ENCODE results near the gene PPP1R16B.

PPP1R16B gene

DNA sequence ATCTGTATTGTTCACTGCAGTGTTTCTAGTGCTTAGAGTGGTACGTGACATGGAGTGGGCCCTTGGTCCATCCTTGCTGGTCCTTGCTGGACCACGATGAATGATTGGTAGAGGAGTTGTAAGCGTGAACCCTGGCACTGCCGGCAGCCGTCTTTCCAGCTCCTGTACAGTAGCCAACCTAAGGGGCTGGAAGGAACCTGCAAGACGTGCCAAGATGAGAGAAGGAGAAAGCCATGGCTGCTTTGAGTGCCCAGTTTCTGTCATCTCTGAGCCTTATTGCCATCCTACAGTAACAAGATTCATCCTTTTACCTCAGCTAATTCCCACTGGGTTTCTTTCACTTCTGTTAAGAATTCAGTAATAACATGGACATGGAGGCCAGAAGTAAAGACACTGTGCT lies 162.6 kb downstream of the PPP1R16B start:
- no peaks in the 10 kb centered on the region for H3K27me3 Mint-ChIP-seq

DNA sequence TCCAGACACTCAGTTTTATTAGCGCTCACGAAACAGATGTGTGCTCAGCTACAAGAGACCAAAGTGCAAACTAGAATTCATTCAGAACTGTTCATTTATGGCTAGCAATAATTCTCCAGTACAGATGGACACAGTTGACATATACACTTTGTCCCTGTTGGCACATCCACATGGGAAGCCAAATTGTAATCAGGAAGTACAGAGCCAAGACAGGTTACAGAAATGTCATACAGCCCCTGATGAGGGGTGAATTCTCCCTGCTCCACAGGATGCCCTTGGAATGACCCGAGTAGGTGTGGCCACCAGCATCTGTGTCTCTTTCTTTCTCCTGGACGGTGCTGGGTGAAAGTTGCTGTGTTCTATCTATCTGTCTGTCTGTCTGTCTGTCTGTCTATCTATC lies 164.2 kb downstream of the PPP1R16B start:
- no peaks in the 10 kb centered on the region for H3K4me1 Mint-ChIP-seq
- no peak overlapping the region for H3K27ac Mint-ChIP-seq (ENCODE audit: low read depth)
- H3K9me3 Mint-ChIP-seq: no peaks in the 10 kb centered on the region
- DNase-seq (ENCODE audit: low spot score in 2 of 2) (no peak), ATAC-seq (replicated peaks; ENCODE audit: extremely low read depth, poor library complexity, severe bottlenecking) (no peak)
- no peaks in the 10 kb centered on the region for H3K27me3 Mint-ChIP-seq
- peaks cover 17% of the 10 kb centered on the region for H3K36me3 Mint-ChIP-seq (ENCODE audit: insufficient read depth)
- no peak overlapping the region for H3K4me3 Mint-ChIP-seq

More for the DNA sequence above, 162.6 kb downstream of the PPP1R16B start:
- no peak for ATAC-seq (replicated peaks; ENCODE audit: extremely low read depth, poor library complexity, severe bottlenecking)
- Mint-ChIP-seq H3K4me3 (no peak overlapping the region), H3K9me3 (no peaks in the 10 kb centered on the region), H3K36me3 (ENCODE audit: insufficient read depth) (peaks cover 14% of the 10 kb centered on the region), H3K4me1 (peaks cover 1% of the 10 kb centered on the region), H3K27ac (ENCODE audit: low read depth) (no peak overlapping the region)
- no peak for DNase-seq (ENCODE audit: low spot score in 2 of 2)

DNA sequence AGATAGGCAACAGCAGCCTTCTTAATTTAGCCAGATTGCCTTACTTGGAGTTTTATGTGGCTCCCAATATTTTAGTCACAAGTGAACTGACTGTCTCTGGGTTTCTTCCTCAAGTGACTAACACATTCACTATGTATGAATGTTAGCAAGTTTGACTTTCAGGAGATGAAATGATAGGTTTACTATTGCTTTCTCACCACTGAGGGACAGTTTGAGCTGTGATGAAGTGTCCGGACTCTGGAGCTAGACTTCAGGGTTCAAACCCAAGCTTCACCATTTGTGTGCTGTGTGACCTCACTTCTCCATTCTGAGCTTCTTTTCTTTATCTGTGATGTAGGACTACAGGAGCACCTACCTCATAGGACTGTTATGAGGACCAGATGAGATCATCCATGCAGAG lies 164.8 kb downstream of the PPP1R16B start:
- Mint-ChIP-seq H3K9me3 (no peaks in the 10 kb centered on the region), H3K4me3 (no peak overlapping the region), H3K4me1 (no peaks in the 10 kb centered on the region), H3K36me3 (ENCODE audit: insufficient read depth) (peaks cover 17% of the 10 kb centered on the region), H3K27me3 (no peaks in the 10 kb centered on the region), H3K27ac (ENCODE audit: low read depth) (no peak overlapping the region)
- ATAC-seq (replicated peaks; ENCODE audit: extremely low read depth, poor library complexity, severe bottlenecking) (no peak), DNase-seq (ENCODE audit: low spot score in 2 of 2) (no peak)
